Muscle of leg (tissue), 11 donors: Measurements from ENCODE around the gene ADPRHL1. TPM values are rescaled to one million over a fixed set of nuclear protein-coding genes. Genes with fewer than 3 reads are reported as not detected.

Experiments used
- DNase-seq: peaks from one replicate; pipeline ENCODE4 v3.0.0; 2013
- H3K27ac ChIP-seq: one replicate; pipeline ENCODE4 v1.5.1; 2013; ENCODE audit warnings: mild to moderate bottlenecking, low read length, control low read depth
- H3K27me3 ChIP-seq: one replicate; pipeline ENCODE4 v1.6.1; 2013; ENCODE audit warnings: low read length; ENCODE audit not compliant: control insufficient read depth, insufficient read depth
- H3K36me3 ChIP-seq: one replicate; pipeline ENCODE4 v1.6.1; 2013; ENCODE audit warnings: low read length; ENCODE audit not compliant: control insufficient read depth, insufficient read depth
- H3K4me1 ChIP-seq: one replicate; pipeline ENCODE4 v1.6.1; 2013; ENCODE audit warnings: low read length; ENCODE audit not compliant: control insufficient read depth, insufficient read depth
- H3K4me3 ChIP-seq: one replicate; pipeline ENCODE4 v1.5.1; 2013; ENCODE audit warnings: low read length, control low read depth
- H3K9me3 ChIP-seq: replicated peaks from 2 replicates; pipeline ENCODE4 v1.6.1; 2013; ENCODE audit warnings: low read depth, low read length; ENCODE audit not compliant: control insufficient read depth
- WGBS: methylation state at CpG from one replicate; pipeline ENCODE4 v1.1.5; 2013; ENCODE audit warnings: missing lambda C conversion rate; ENCODE audit not compliant: insufficient coverage; 5-methylcytosine and 5-hydroxymethylcytosine counted together
- polyA plus RNA-seq, 8 donors: library from polyadenylated mRNA; unstranded; fragments of 120-200 nt; gene quantifications; one replicate each; pipeline versions ENCODE4 v1.2.1 to v1.2.3, GENCODE V29; 2013; ENCODE audit warnings: inconsistent platforms in 1 of 8, low replicate concordance in 1 of 8; ENCODE audit not compliant: insufficient read length in 8 of 8, insufficient read depth in 1 of 8
- total RNA-seq: library from RNA; stranded (reverse); fragments of 120-200 nt; gene quantifications from one replicate; pipeline ENCODE4 v1.2.4, GENCODE V29; 2013

Gene ADPRHL1
- total and polyA plus RNA-seq, 9 donors, result 150 to 282 (median 212) TPM

GRCh38 chr13:113418722-113419049 is 34.6 kb downstream of the ADPRHL1 start:
- Histone ChIP-seq H3K4me1 (peaks cover 30% of the 10 kb centered on the region), H3K36me3 (peaks cover 3% of the 10 kb centered on the region), H3K27ac (no peak overlapping the region), H3K9me3 (no peaks in the 10 kb centered on the region), H3K4me3 (no peak overlapping the region), H3K27me3 (peaks cover 11% of the 10 kb centered on the region)
- no CpG with 5 or more reads among the region's 1 CpG for WGBS
- DNase-seq, result no peak

- peaks cover 3% of the 10 kb centered on the region for H3K36me3 ChIP-seq
- H3K4me3 ChIP-seq, result no peak overlapping the region
- peaks cover 36% of the 10 kb centered on the region for H3K4me1 ChIP-seq
- 21% methylated on average over 4 of the region's 16 CpGs for WGBS
- H3K27ac ChIP-seq, result no peak overlapping the region
- H3K27me3 ChIP-seq, result peaks cover 11% of the 10 kb centered on the region
- DNase-seq, result no peak
- no peaks in the 10 kb centered on the region for H3K9me3 ChIP-seq
Observed at GRCh38 chr13:113417836-113418721, 35.2 kb downstream of the ADPRHL1 start.

GRCh38 chr13:113417008-113417751 is 36.1 kb downstream of the ADPRHL1 start:
- WGBS, result 69% methylated on average over 26 of the region's 28 CpGs
- Histone ChIP-seq H3K4me1 (peaks cover 28% of the 10 kb centered on the region), H3K4me3 (no peak overlapping the region), H3K36me3 (peaks cover 3% of the 10 kb centered on the region), H3K9me3 (no peaks in the 10 kb centered on the region), H3K27ac (no peak overlapping the region), H3K27me3 (peaks cover 11% of the 10 kb centered on the region)
- DNase-seq, result no peak

GRCh38 chr13:113415825-113416224 is 37.5 kb downstream of the ADPRHL1 start:
- no peaks in the 10 kb centered on the region for H3K9me3 ChIP-seq
- no peak for DNase-seq
- peaks cover 30% of the 10 kb centered on the region for H3K4me1 ChIP-seq
- H3K36me3 ChIP-seq, result peaks cover 3% of the 10 kb centered on the region
- H3K27me3 ChIP-seq, result peaks cover 11% of the 10 kb centered on the region
- H3K4me3 ChIP-seq, result no peak overlapping the region
- H3K27ac ChIP-seq, result no peak overlapping the region
- WGBS, result 77% methylated on average over 7 of the region's 8 CpGs

GRCh38 chr13:113415032-113415431 is 38.3 kb downstream of the ADPRHL1 start:
- Histone ChIP-seq H3K9me3 (no peaks in the 10 kb centered on the region), H3K27ac (no peak overlapping the region), H3K4me3 (no peak overlapping the region), H3K27me3 (peaks cover 11% of the 10 kb centered on the region), H3K36me3 (no peaks in the 10 kb centered on the region), H3K4me1 (peaks cover 38% of the 10 kb centered on the region)
- WGBS, result 88% methylated on average over 15 of the region's 15 CpGs
- DNase-seq, result no peak

- H3K27me3 ChIP-seq, result peaks cover 8% of the 10 kb centered on the region
- H3K4me3 ChIP-seq, result no peak overlapping the region
- H3K36me3 ChIP-seq, result no peaks in the 10 kb centered on the region
- no peak for DNase-seq
- WGBS, result 88% methylated on average over 4 of the region's 8 CpGs
- H3K9me3 ChIP-seq, result no peaks in the 10 kb centered on the region
- H3K27ac ChIP-seq, result peak overlapping the region; percentile 42
- peaks cover 44% of the 10 kb centered on the region for H3K4me1 ChIP-seq
Observed at GRCh38 chr13:113414335-113414734, 39.0 kb downstream of the ADPRHL1 start.

GRCh38 chr13:113413898-113414282 is 39.4 kb downstream of the ADPRHL1 start:
- peaks cover 11% of the 10 kb centered on the region for H3K27me3 ChIP-seq
- H3K4me1 ChIP-seq, result peaks cover 49% of the 10 kb centered on the region
- no peaks in the 10 kb centered on the region for H3K36me3 ChIP-seq
- no peak overlapping the region for H3K4me3 ChIP-seq
- peak; percentile 49 for DNase-seq
- H3K27ac ChIP-seq, result peak overlapping the region; percentile 72
- H3K9me3 ChIP-seq, result no peaks in the 10 kb centered on the region
- 78% methylated on average over 6 of the region's 9 CpGs for WGBS

GRCh38 chr13:113413178-113413897 is 40.0 kb downstream of the ADPRHL1 start:
- Histone ChIP-seq H3K9me3 (no peaks in the 10 kb centered on the region), H3K27ac (peak overlapping the region; percentile 72), H3K27me3 (peaks cover 13% of the 10 kb centered on the region), H3K4me3 (no peak overlapping the region), H3K36me3 (no peaks in the 10 kb centered on the region), H3K4me1 (peaks cover 53% of the 10 kb centered on the region)
- 82% methylated on average over 28 of the region's 32 CpGs for WGBS
- DNase-seq, result no peak

GRCh38 chr13:113412440-113412839 is 40.8 kb downstream of the ADPRHL1 start:
- Histone ChIP-seq H3K36me3 (no peaks in the 10 kb centered on the region), H3K4me1 (peaks cover 59% of the 10 kb centered on the region), H3K27me3 (peaks cover 8% of the 10 kb centered on the region), H3K27ac (no peak overlapping the region), H3K4me3 (no peak overlapping the region), H3K9me3 (no peaks in the 10 kb centered on the region)
- DNase-seq, result no peak
- WGBS, result 96% methylated on average over 20 of the region's 27 CpGs
